GM21515 (cell line): Measurements from ENCODE around the gene YTHDF2.

Source experiments
- ATAC-seq: cut with Tn5 transposase; IDR thresholded peaks from one replicate; pipeline ENCODE4 v1.9.1; 2021; ENCODE audit not compliant: unreplicated experiment

YTHDF2 gene

GRCh38 chr1:28796352-28797211 is 59.8 kb downstream of the YTHDF2 start:
- ATAC-seq = no peak

- no peak for ATAC-seq
These were observed 63.6 kb downstream of the YTHDF2 start for GRCh38 chr1:28800324-28800723.

GRCh38 chr1:28801461-28801860 is 64.7 kb downstream of the YTHDF2 start:
- no peak for ATAC-seq

- ATAC-seq = no peak
These were observed 66.3 kb downstream of the YTHDF2 start for GRCh38 chr1:28803051-28803450.

- ATAC-seq = no peak
These were observed 66.9 kb downstream of the YTHDF2 start for GRCh38 chr1:28803662-28804061.

- no peak for ATAC-seq
These were observed 67.3 kb downstream of the YTHDF2 start for GRCh38 chr1:28804071-28804470.

- ATAC-seq = no peak
These were observed 70.3 kb downstream of the YTHDF2 start for GRCh38 chr1:28807046-28807445.

GRCh38 chr1:28807986-28808385 is 71.2 kb downstream of the YTHDF2 start:
- no peak for ATAC-seq

- ATAC-seq = no peak
These were observed 74.6 kb downstream of the YTHDF2 start for GRCh38 chr1:28811369-28811765.

- ATAC-seq = no peak
These were observed 75.3 kb downstream of the YTHDF2 start, which contains the start of gene OPRD1 for GRCh38 chr1:28811766-28812668. Gene OPRD1 (plus strand): TSS chr1:28812170. CDS start chr1:28812384, 214 bp downstream.

GRCh38 chr1:28812669-28813468 is 76.1 kb downstream of the YTHDF2 start:
- ATAC-seq = no peak

GRCh38 chr1:28813931-28814465 is 77.3 kb downstream of the YTHDF2 start:
- ATAC-seq = no peak

GRCh38 chr1:28815533-28816185 is 78.9 kb downstream of the YTHDF2 start:
- ATAC-seq = no peak

GRCh38 chr1:28817133-28817532 is 80.4 kb downstream of the YTHDF2 start:
- ATAC-seq = no peak

- ATAC-seq = no peak
These were observed 82.3 kb downstream of the YTHDF2 start for GRCh38 chr1:28819020-28819419.
